ENCODE data around the gene EIF4EBP2. TPM values are rescaled to one million over a fixed set of nuclear protein-coding genes. Genes with fewer than 3 reads are reported as not detected.

EIF4EBP2 gene
- polyA plus RNA-seq, 3 donors: 26.3 to 93.8 (median 73.4) TPM

GRCh38 chr10:70455213-70455630 is 51.3 kb downstream of the EIF4EBP2 start:
- no peak overlapping the region for H3K27ac ChIP-seq (ENCODE audit: low read depth in 1 of 2, low read length in 2 of 2)
- H3K9me3 Mint-ChIP-seq: peaks cover 0 to 5% (median 0%) of the 10 kb centered on the region in 7 donors
- no peaks in the 10 kb centered on the region for H3K79me2 ChIP-seq (ENCODE audit: insufficient read depth, low read length)
- peaks cover 13% of the 10 kb centered on the region for H3K4me1 Mint-ChIP-seq
- H3K27ac Mint-ChIP-seq: no peak overlapping the region
- no peak overlapping the region for H3K4me3 ChIP-seq (replicated peaks in 1 of 3; ENCODE audit: low read depth in 2 of 3, low read length in 3 of 3)
- H3K4me2 ChIP-seq (replicated peaks; ENCODE audit: extremely low read depth, low read length, poor library complexity, severe bottlenecking): no peak overlapping the region
- peaks cover 8 to 11% of the 10 kb centered on the region in 2 donors for H3K4me1 ChIP-seq (ENCODE audit: control insufficient read depth in 1 of 2, insufficient read depth in 2 of 2, low read length in 2 of 2)
- no peaks in the 10 kb centered on the region for H4K20me1 ChIP-seq (ENCODE audit: insufficient read depth, low read length)
- H3K36me3 Mint-ChIP-seq: peaks cover 0 to 1% of the 10 kb centered on the region in 2 donors
- H3K4me3 Mint-ChIP-seq: no peak overlapping the region
- H2AFZ ChIP-seq (ENCODE audit: insufficient read depth, low read depth, low read length, poor library complexity, severe bottlenecking): no peak overlapping the region
- intact Hi-C loops (cut with micrococcal nuclease): no loop called here
- 40% methylated on average over 1 of the region's 6 CpGs for WGBS (ENCODE audit: insufficient coverage)
- H3K9me3 ChIP-seq (replicated peaks in 1 of 2; ENCODE audit: control insufficient read depth in 1 of 2, insufficient read depth in 1 of 2, low read length in 2 of 2): peaks cover 2 to 6% of the 10 kb centered on the region in 2 donors
- H3K9ac ChIP-seq (ENCODE audit: insufficient read depth, low read length, poor library complexity, severe bottlenecking): no peak overlapping the region
- TF ChIP-seq CTCF (IDR thresholded peaks at IDR 0.05): no peak
- H3K27me3 ChIP-seq (ENCODE audit: control insufficient read depth in 2 of 2, insufficient read depth in 2 of 2, low read length in 2 of 2): peaks cover 12 to 39% of the 10 kb centered on the region in 2 donors
- H3K27me3 Mint-ChIP-seq (ENCODE audit: low read depth in 3 of 3): peaks cover 40 to 59% (median 49%) of the 10 kb centered on the region in 3 donors
- no peak for DNase-seq
- no peaks in the 10 kb centered on the region for H3K36me3 ChIP-seq (replicated peaks in 1 of 2; ENCODE audit: control insufficient read depth in 1 of 2, insufficient read depth in 2 of 2, low read length in 2 of 2)

- intact Hi-C loops (cut with micrococcal nuclease): no loop called here
- Mint-ChIP-seq H3K27ac (no peak overlapping the region), H3K36me3 (peaks cover 0 to 1% of the 10 kb centered on the region in 2 donors), H3K4me1 (peaks cover 13% of the 10 kb centered on the region), H3K4me3 (no peak overlapping the region), H3K27me3 (ENCODE audit: low read depth in 3 of 3) (peaks cover 46 to 63% (median 46%) of the 10 kb centered on the region in 3 donors), H3K9me3 (peaks cover 0 to 5% (median 0%) of the 10 kb centered on the region in 7 donors)
- Histone ChIP-seq H3K27me3 (ENCODE audit: control insufficient read depth in 2 of 2, insufficient read depth in 2 of 2, low read length in 2 of 2) (peaks cover 12 to 40% of the 10 kb centered on the region in 2 donors), H3K79me2 (ENCODE audit: insufficient read depth, low read length) (no peaks in the 10 kb centered on the region), H3K27ac (ENCODE audit: low read depth in 1 of 2, low read length in 2 of 2) (no peak overlapping the region), H3K36me3 (replicated peaks in 1 of 2; ENCODE audit: control insufficient read depth in 1 of 2, insufficient read depth in 2 of 2, low read length in 2 of 2) (no peaks in the 10 kb centered on the region), H4K20me1 (ENCODE audit: insufficient read depth, low read length) (no peaks in the 10 kb centered on the region), H3K4me3 (replicated peaks in 1 of 3; ENCODE audit: low read depth in 2 of 3, low read length in 3 of 3) (no peak overlapping the region), H3K9me3 (replicated peaks in 1 of 2; ENCODE audit: control insufficient read depth in 1 of 2, insufficient read depth in 1 of 2, low read length in 2 of 2) (peaks cover 2 to 6% of the 10 kb centered on the region in 2 donors), H3K9ac (ENCODE audit: insufficient read depth, low read length, poor library complexity, severe bottlenecking) (no peak overlapping the region), H2AFZ (ENCODE audit: insufficient read depth, low read depth, low read length, poor library complexity, severe bottlenecking) (no peak overlapping the region), H3K4me2 (replicated peaks; ENCODE audit: extremely low read depth, low read length, poor library complexity, severe bottlenecking) (no peak overlapping the region), H3K4me1 (ENCODE audit: control insufficient read depth in 1 of 2, insufficient read depth in 2 of 2, low read length in 2 of 2) (peaks cover 8 to 11% of the 10 kb centered on the region in 2 donors)
- DNase-seq: no peak
- WGBS (ENCODE audit: insufficient coverage): 80% methylated on average over 1 of the region's 8 CpGs
- no peak for TF ChIP-seq CTCF (IDR thresholded peaks at IDR 0.05)
These were observed 52.2 kb downstream of the EIF4EBP2 start for GRCh38 chr10:70456164-70456563.
